SK-N-SH treated with all-trans-retinoic acid at 6 μM for 48 hours (cell line): ENCODE data around the gene PID1.

Source experiments
- ATAC-seq: fragments of 200-7000 bp; cut with Tn5 transposase; 3 replicates; pipeline ENCODE4 v1.9.1; 2020; ENCODE audit warnings: mild to moderate bottlenecking, moderate library complexity
- ARNTL ChIP-seq: fragments of 450-650 bp; formaldehyde crosslinking; IDR thresholded peaks from 2 replicates; pipeline ENCODE4 v1.5.0; 2020; ENCODE audit warnings: low read depth, mild to moderate bottlenecking, moderate library complexity, borderline replicate concordance
- BACH2 ChIP-seq: fragments of 250-450 bp; sonication (Bioruptor Pico); IDR thresholded peaks from 2 replicates; pipeline ENCODE4 v1.9.0; 2021; ENCODE audit warnings: mild to moderate bottlenecking, borderline replicate concordance
- CSDC2 ChIP-seq: fragments of 250-450 bp; sonication (Bioruptor Pico); IDR thresholded peaks from 2 replicates; pipeline ENCODE4 v1.5.0; 2020; ENCODE audit warnings: mild to moderate bottlenecking, moderate library complexity
- CSRNP3 ChIP-seq: fragments of 250-450 bp; sonication (Bioruptor Pico); IDR thresholded peaks from 2 replicates; pipeline ENCODE4 v1.5.1; 2021; ENCODE audit warnings: mild to moderate bottlenecking, moderate library complexity
- ESRRG ChIP-seq: fragments of 250-450 bp; sonication (Bioruptor Pico); IDR thresholded peaks from 2 replicates; pipeline ENCODE4 v1.6.1; 2021; ENCODE audit warnings: mild to moderate bottlenecking
- GLIS3 ChIP-seq: fragments of 250-450 bp; sonication (Bioruptor Pico); IDR thresholded peaks from 2 replicates; pipeline ENCODE4 v1.5.0; 2020; ENCODE audit warnings: mild to moderate bottlenecking, moderate library complexity
- ISL1 ChIP-seq: fragments of 250-450 bp; sonication (Bioruptor Pico); IDR thresholded peaks from 2 replicates; pipeline ENCODE4 v2.1.2; 2022; ENCODE audit warnings: mild to moderate bottlenecking, moderate library complexity
- OSR1 ChIP-seq: fragments of 250-450 bp; sonication (Bioruptor Pico); IDR thresholded peaks from 2 replicates; pipeline ENCODE4 v1.8.0; 2022; ENCODE audit warnings: moderate library complexity, mild to moderate bottlenecking, inconsistent platforms
- PPARA ChIP-seq: fragments of 250-450 bp; sonication (Bioruptor Pico); IDR thresholded peaks from 2 replicates; pipeline ENCODE4 v1.5.0; 2020; ENCODE audit warnings: mild to moderate bottlenecking, borderline replicate concordance
- RARB ChIP-seq: fragments of 250-450 bp; sonication (Bioruptor Pico); IDR thresholded peaks from 2 replicates; pipeline ENCODE4 v1.8.0; 2021; ENCODE audit warnings: mild to moderate bottlenecking, moderate library complexity
- SNAI2 ChIP-seq: fragments of 250-450 bp; sonication (Bioruptor Pico); IDR thresholded peaks from 2 replicates; pipeline ENCODE4 v1.5.0; 2020; ENCODE audit warnings: mild to moderate bottlenecking, moderate library complexity
- TCF4 ChIP-seq: fragments of 250-450 bp; sonication (Bioruptor Pico); IDR thresholded peaks from 2 replicates; pipeline ENCODE4 v1.8.0; 2021; ENCODE audit warnings: mild to moderate bottlenecking, moderate library complexity, borderline replicate concordance
- TOX ChIP-seq: fragments of 250-450 bp; sonication (Bioruptor Pico); IDR thresholded peaks from 2 replicates; pipeline ENCODE4 v1.8.0; 2021; ENCODE audit warnings: mild to moderate bottlenecking, moderate library complexity, borderline replicate concordance
- TSHZ2 ChIP-seq: fragments of 250-450 bp; sonication (Bioruptor Pico); IDR thresholded peaks from 2 replicates; pipeline ENCODE4 v1.5.0; 2020; ENCODE audit warnings: mild to moderate bottlenecking, moderate library complexity
- ZC3H10 ChIP-seq: fragments of 250-450 bp; sonication (Bioruptor Pico); IDR thresholded peaks from 2 replicates; pipeline ENCODE4 v1.5.1; 2021; ENCODE audit warnings: mild to moderate bottlenecking, moderate library complexity
- ZFP3 ChIP-seq: fragments of 250-450 bp; sonication (Bioruptor Pico); IDR thresholded peaks from 2 replicates; pipeline ENCODE4 v1.5.0; 2020; ENCODE audit warnings: mild to moderate bottlenecking, moderate library complexity
- ZFP30 ChIP-seq: fragments of 450-650 bp; formaldehyde crosslinking; IDR thresholded peaks from 2 replicates; pipeline ENCODE4 v1.5.0; 2022; ENCODE audit warnings: mild to moderate bottlenecking, moderate library complexity
- ZNF70 ChIP-seq: fragments of 450-650 bp; formaldehyde crosslinking; IDR thresholded peaks from 2 replicates; pipeline ENCODE4 v1.5.0; 2020; ENCODE audit warnings: mild to moderate bottlenecking, moderate library complexity
- ZNF8 ChIP-seq: fragments of 450-650 bp; formaldehyde crosslinking; IDR thresholded peaks from 2 replicates; pipeline ENCODE4 v1.5.0; 2020; ENCODE audit warnings: mild to moderate bottlenecking, moderate library complexity
- TF ChIP-seq, protein P1 (sequence below): fragments of 250-450 bp; sonication (Bioruptor Pico); IDR thresholded peaks from 2 replicates; pipeline ENCODE4 v1.5.1; 2020; ENCODE audit warnings: low read depth, mild to moderate bottlenecking, moderate library complexity
- TF ChIP-seq, protein P2 (sequence below): fragments of 250-450 bp; sonication (Bioruptor Pico); IDR thresholded peaks from 2 replicates; pipeline ENCODE4 v1.8.0; 2020; ENCODE audit warnings: mild to moderate bottlenecking, moderate library complexity, borderline replicate concordance

Gene PID1

DNA sequence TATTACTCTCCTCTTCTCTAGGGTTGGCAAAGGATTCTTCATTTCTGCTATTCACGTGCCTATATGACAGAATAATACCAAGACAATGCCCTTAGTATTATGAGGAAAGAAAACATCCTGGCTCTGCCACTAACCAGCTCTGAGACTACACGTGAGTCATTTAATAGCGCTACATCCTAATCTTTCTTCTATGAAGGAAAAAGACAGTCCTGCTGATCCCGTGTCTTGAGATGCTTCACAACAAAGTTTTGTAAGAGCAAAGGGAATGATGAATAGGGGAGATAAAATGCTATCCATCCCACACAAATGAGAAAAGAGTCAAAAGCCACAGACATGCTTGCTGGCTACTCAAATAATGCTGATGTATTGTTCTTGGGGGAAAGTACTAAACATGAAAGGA lies 152.8 kb downstream of the PID1 start:
- no peak for ATAC-seq
- TF ChIP-seq OSR1 (no peak), ZNF8 (CRISPR knock-in tag) (no peak), CSDC2 (CRISPR knock-in tag) (no peak), ISL1 (CRISPR knock-in tag) (no peak), ZNF70 (CRISPR knock-in tag) (no peak), ESRRG (no peak), ZC3H10 (CRISPR knock-in tag) (no peak), TOX (CRISPR knock-in tag) (no peak), TCF4 (CRISPR knock-in tag) (no peak), ARNTL (CRISPR knock-in tag) (no peak), ZFP30 (no peak), BACH2 (CRISPR knock-in tag) (no peak), PPARA (no peak), RARB (CRISPR knock-in tag) (no peak), ZFP3 (CRISPR knock-in tag) (no peak), GLIS3 (no peak), TSHZ2 (no peak), CSRNP3 (CRISPR knock-in tag) (no peak)
- TF ChIP-seq, protein P1, sequence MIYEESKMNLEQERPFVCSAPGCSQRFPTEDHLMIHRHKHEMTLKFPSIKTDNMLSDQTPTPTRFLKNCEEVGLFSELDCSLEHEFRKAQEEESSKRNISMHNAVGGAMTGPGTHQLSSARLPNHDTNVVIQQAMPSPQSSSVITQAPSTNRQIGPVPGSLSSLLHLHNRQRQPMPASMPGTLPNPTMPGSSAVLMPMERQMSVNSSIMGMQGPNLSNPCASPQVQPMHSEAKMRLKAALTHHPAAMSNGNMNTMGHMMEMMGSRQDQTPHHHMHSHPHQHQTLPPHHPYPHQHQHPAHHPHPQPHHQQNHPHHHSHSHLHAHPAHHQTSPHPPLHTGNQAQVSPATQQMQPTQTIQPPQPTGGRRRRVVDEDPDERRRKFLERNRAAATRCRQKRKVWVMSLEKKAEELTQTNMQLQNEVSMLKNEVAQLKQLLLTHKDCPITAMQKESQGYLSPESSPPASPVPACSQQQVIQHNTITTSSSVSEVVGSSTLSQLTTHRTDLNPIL = no peak

- TF ChIP-seq OSR1 (no peak), BACH2 (CRISPR knock-in tag) (no peak), ISL1 (CRISPR knock-in tag) (peak; percentile 70)
- ATAC-seq = no peak
Observed at GRCh38 chr2:229111744-229112143, 159.3 kb downstream of the PID1 start.

- ATAC-seq = no peak
- TF ChIP-seq TCF4 (CRISPR knock-in tag) (no peak), CSRNP3 (CRISPR knock-in tag) (no peak), TOX (CRISPR knock-in tag) (no peak), ESRRG (no peak), CSDC2 (CRISPR knock-in tag) (no peak), TSHZ2 (no peak), ZFP3 (CRISPR knock-in tag) (no peak), SNAI2 (CRISPR knock-in tag) (no peak)
- TF ChIP-seq, protein P2, sequence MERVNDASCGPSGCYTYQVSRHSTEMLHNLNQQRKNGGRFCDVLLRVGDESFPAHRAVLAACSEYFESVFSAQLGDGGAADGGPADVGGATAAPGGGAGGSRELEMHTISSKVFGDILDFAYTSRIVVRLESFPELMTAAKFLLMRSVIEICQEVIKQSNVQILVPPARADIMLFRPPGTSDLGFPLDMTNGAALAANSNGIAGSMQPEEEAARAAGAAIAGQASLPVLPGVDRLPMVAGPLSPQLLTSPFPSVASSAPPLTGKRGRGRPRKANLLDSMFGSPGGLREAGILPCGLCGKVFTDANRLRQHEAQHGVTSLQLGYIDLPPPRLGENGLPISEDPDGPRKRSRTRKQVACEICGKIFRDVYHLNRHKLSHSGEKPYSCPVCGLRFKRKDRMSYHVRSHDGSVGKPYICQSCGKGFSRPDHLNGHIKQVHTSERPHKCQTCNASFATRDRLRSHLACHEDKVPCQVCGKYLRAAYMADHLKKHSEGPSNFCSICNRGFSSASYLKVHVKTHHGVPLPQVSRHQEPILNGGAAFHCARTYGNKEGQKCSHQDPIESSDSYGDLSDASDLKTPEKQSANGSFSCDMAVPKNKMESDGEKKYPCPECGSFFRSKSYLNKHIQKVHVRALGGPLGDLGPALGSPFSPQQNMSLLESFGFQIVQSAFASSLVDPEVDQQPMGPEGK (CRISPR knock-in tag) = no peak
- TF ChIP-seq, all 23 proteins: peak for 0
Observed at GRCh38 chr2:229109195-229109594, 161.9 kb downstream of the PID1 start.
